Nephron (organoid): ENCODE measurements around the gene CD24.

Experiments
- H3K27ac Mint-ChIP-seq, 3 experiments: 2 replicates each; pipeline ENCODE4 v1.8.0; 2020; ENCODE audit warnings: mixed read lengths in 3 of 3, mild to moderate bottlenecking in 2 of 3, moderate library complexity in 1 of 3
- H3K27me3 Mint-ChIP-seq: 2 replicates; pipeline ENCODE4 v1.8.0; 2021; ENCODE audit warnings: low read depth, mild to moderate bottlenecking, moderate library complexity, mixed read lengths
- H3K36me3 Mint-ChIP-seq: 2 replicates; pipeline ENCODE4 v1.8.0; 2020; ENCODE audit warnings: low read depth, mixed read lengths
- H3K4me1 Mint-ChIP-seq: 2 replicates; pipeline ENCODE4 v1.8.0; 2020; ENCODE audit warnings: mixed read lengths
- H3K4me3 Mint-ChIP-seq, 3 experiments: 2 replicates each; pipeline ENCODE4 v1.8.0; 2020; ENCODE audit warnings: mild to moderate bottlenecking in 3 of 3, mixed read lengths in 3 of 3, moderate library complexity in 2 of 3
- H3K9me3 Mint-ChIP-seq: 2 replicates; pipeline ENCODE4 v1.8.0; 2020; ENCODE audit warnings: mixed read lengths
- CTCF ChIP-seq, 3 experiments: fragments of 200-600 bp; sonication (generic); IDR thresholded peaks; one replicate each; pipeline ENCODE4 v1.5.0; 2021; ENCODE audit warnings: antibody characterized with exemption in 3 of 3; ENCODE audit not compliant: unreplicated experiment in 3 of 3

CD24 gene

GRCh38 chr6:106979435-106979884 is 4.9 kb upstream of the CD24 start:
- Mint-ChIP-seq H3K36me3 (no peaks in the 10 kb centered on the region), H3K27ac (peak overlapping the region in 1 of 3 experiments; percentile 81), H3K4me3 (peak overlapping the region; percentile 14 to 47 (median 33)), H3K27me3 (peaks cover 37% of the 10 kb centered on the region), H3K9me3 (no peaks in the 10 kb centered on the region), H3K4me1 (peaks cover 4% of the 10 kb centered on the region)
- TF ChIP-seq CTCF (IDR thresholded peaks at IDR 0.05; ENCODE audit: unreplicated experiment in 3 of 3), result peak; percentile 91 to 92 (median 91)

- Mint-ChIP-seq H3K27ac (peak overlapping the region in 1 of 3 experiments; percentile 66), H3K27me3 (peaks cover 57% of the 10 kb centered on the region), H3K9me3 (no peaks in the 10 kb centered on the region), H3K36me3 (peaks cover 5% of the 10 kb centered on the region), H3K4me3 (peak overlapping the region in 2 of 3 experiments; percentile 40 to 55), H3K4me1 (peaks cover 8% of the 10 kb centered on the region)
- no peak for TF ChIP-seq CTCF (IDR thresholded peaks at IDR 0.05; ENCODE audit: unreplicated experiment in 3 of 3)
Measured at GRCh38 chr6:106977246-106977645, 2.7 kb upstream of the CD24 start.

DNA sequence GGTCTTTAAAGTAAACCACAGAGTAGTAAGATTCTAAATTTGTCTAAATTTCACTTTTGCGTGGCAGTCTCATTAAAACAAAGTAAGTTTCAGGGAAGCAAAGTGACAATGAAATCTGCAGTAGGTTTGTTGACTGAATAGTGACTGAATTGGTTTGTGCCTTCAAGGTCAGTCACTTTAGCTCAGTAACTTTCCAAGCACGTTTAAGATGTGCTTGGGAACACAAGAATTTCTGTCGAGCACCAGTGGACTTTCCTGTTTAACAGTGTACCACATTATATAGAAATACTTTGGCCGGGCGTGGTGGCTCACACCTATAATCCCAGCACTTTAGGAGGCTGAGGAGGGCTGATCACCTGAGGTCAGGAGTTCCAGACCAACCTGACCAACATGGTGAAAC is 1.7 kb upstream of the CD24 start:
- Mint-ChIP-seq H3K27ac (peak overlapping the region; percentile 47 to 97 (median 94)), H3K36me3 (peaks cover 13% of the 10 kb centered on the region), H3K4me3 (peak overlapping the region; percentile 83 to 88 (median 86)), H3K27me3 (peaks cover 65% of the 10 kb centered on the region), H3K4me1 (peaks cover 9% of the 10 kb centered on the region), H3K9me3 (no peaks in the 10 kb centered on the region)
- no peak for TF ChIP-seq CTCF (IDR thresholded peaks at IDR 0.05; ENCODE audit: unreplicated experiment in 3 of 3)

DNA sequence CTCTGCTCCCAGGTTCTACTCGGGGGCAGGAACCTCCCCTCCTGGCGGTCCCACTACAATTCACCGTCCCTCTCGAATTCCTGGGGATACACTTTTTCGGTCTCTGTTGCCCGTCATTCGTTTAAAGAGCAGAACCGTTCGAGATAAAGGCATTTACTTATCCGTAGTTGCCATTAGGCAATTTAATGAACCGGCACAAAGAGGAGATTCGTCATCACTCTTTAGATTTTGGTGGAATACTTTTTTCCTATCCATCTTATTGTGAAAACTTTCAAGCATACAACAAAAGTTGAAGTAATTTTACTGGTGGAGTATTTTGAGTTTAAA is 1.2 kb upstream of the CD24 start:
- peaks cover 68% of the 10 kb centered on the region for H3K27me3 Mint-ChIP-seq
- H3K4me3 Mint-ChIP-seq, result peak overlapping the region; percentile 83 to 88 (median 86)

GRCh38 chr6:106974999-106975737 is 639 bp upstream of the CD24 start:
- peaks cover 9% of the 10 kb centered on the region for H3K4me1 Mint-ChIP-seq
- H3K4me3 Mint-ChIP-seq, result peak overlapping the region; percentile 86 to 88 (median 87)
- peaks cover 20% of the 10 kb centered on the region for H3K36me3 Mint-ChIP-seq
- TF ChIP-seq CTCF (IDR thresholded peaks at IDR 0.05; ENCODE audit: unreplicated experiment in 3 of 3), result peak in 2 of 3 experiments; percentile 14 to 21
- peaks cover 69% of the 10 kb centered on the region for H3K27me3 Mint-ChIP-seq
- H3K9me3 Mint-ChIP-seq, result no peaks in the 10 kb centered on the region
- H3K27ac Mint-ChIP-seq, result peak overlapping the region; percentile 47 to 97 (median 94)

More for the DNA sequence above, 1.2 kb upstream of the CD24 start:
- Mint-ChIP-seq H3K36me3 (peaks cover 17% of the 10 kb centered on the region), H3K9me3 (no peaks in the 10 kb centered on the region), H3K27ac (peak overlapping the region; percentile 47 to 97 (median 94)), H3K4me1 (peaks cover 9% of the 10 kb centered on the region)
- TF ChIP-seq CTCF (IDR thresholded peaks at IDR 0.05; ENCODE audit: unreplicated experiment in 3 of 3), result no peak
